Forelimb muscle (tissue), 1 donor: ENCODE results near the gene EOMES. TPM values are rescaled to one million over a fixed set of nuclear protein-coding genes. Genes with fewer than 3 reads are reported as not detected.
"Not testable (repeated sequence)": the region's sequence is repeated elsewhere in the genome, so short reads cannot be mapped to it uniquely, and the experiment has no call there.

Source experiments
- DNase-seq: peaks from one replicate; pipeline ENCODE4 v3.0.0-alpha.2; 2013; ENCODE audit warnings: low read depth
- polyA plus RNA-seq: library from polyadenylated mRNA; unstranded; fragments of 120-200 nt; gene quantifications from one replicate; pipeline ENCODE4 v1.2.1, GENCODE V29; 2013; ENCODE audit not compliant: insufficient read length

The EOMES gene
- 0.24 TPM for polyA plus RNA-seq

GRCh38 chr3:27721717-27722564 lies at the start of gene EOMES:
EOMES (minus strand) TSS chr3:27722323; CDS start chr3:27722294, 29 bp downstream.
- DNase-seq, result no peak

DNA sequence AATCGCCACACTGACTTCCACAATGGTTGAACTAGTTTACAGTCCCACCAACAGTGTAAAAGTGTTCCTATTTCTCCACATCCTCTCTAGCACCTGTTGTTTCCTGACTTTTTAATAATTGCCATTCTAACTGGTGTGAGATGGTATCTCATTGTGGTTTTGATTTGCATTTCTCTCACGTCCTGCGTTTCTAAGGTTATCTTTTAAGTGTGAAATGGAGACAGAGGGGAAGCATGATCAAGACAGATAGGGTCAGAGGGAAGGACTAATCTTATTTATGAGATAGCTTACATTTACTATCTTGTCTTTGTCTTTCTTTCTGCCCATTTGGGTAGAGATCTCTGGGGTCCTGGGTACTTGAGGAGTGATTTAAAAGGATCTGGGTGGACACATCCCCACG lies 48.3 kb upstream of the EOMES start:
- DNase-seq, result not testable (repeated sequence)

- no peak for DNase-seq
These were observed 44.9 kb upstream of the EOMES start for GRCh38 chr3:27767000-27767399.

GRCh38 chr3:27758083-27758482 lies 36.0 kb upstream of the EOMES start:
- DNase-seq, result no peak

DNA sequence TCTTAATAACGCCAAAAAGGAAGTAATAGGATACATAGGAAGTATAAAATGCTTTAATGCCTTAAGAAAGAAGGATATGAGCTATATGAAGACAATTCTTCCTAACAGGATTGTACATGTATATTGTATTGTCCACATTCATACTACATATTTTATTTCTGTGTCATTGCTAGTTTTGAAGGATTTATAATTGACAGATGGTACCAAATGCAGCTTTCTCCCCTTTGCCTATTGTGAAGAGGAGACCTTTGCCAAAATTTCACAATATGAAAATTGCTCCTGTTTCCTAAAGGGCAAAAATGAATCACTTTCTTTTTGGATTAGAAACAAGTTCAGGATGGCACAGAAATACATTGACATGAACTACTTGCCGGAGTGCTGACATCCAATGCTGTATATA lies 34.8 kb upstream of the EOMES start:
- DNase-seq, result no peak

DNA sequence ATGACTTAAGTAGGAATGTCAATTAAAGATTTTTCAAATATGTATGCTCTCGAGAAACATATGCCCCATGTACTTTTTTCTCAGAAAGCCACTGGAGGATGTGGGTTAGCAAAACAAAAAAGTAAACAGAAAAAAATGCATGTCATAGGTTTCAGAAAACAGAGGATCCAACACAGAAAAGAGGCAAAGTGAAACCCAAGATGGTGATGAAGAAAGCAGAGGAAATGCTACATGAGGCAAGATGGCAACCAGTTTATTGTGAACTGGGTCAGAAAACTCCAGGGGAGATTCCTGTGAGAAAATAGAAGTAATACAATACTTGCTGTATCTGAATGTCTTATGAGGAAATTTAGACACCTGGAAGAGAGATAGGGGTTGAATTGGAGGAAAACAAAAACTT lies 30.8 kb upstream of the EOMES start:
- DNase-seq, result no peak

DNA sequence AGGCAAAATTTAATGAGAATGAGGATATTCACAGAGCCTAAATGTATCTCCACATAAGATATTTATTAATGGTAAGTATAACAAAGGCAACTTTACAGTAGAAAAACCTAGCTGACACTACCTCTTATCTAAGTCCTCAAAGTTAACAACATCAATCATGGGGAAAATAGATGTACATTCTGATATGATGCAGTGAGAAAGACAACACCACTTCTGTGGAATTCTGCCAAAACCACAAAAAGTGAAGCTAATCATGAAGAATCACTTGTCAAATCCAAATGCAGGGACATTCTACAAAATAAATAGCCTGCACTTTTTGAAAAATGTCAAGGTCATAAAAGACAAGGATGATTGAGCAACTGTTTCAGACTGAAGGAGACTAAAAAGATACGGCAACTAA lies 27.5 kb upstream of the EOMES start:
- no peak for DNase-seq

DNA sequence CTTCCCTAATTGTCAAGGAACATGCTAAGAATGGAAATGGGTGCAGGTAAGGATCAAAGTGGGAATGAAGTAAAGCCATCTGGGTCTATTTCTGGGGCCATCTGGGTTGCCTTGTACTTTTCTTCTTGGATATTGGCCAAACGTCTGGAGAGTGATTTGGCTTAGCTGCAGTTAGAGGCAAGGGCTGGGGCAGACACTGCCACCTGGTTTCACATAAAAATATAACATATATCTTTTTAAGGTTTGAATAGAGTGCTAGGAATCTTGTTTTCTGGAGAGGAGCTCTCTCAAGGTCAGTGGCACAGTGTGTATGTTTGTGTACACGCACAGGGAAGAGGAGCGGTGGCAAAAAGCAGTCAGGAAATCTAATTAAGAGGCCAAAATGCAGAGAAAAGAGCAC lies 24.7 kb upstream of the EOMES start:
- DNase-seq, result no peak

GRCh38 chr3:27740854-27741253 lies 18.7 kb upstream of the EOMES start:
- no peak for DNase-seq

DNA sequence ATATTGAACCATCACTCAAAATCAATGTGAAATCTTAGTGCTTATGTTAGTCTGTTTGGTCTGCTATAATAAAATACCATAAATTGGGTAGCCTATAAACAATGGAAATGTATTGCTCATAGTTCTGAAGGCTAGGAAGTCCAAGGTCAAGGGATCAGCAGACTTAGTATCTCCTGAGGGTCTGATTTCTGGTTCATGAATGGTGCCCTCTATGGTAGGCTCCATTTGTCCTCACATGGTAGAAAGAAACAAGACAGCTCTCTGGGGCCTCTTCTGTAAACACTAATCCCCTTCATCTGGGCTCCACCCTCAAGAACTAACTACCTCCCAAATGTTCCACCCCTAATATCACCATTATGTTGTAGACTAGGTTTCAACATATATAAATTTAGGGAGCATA lies 15.0 kb upstream of the EOMES start:
- DNase-seq, result no peak

DNA sequence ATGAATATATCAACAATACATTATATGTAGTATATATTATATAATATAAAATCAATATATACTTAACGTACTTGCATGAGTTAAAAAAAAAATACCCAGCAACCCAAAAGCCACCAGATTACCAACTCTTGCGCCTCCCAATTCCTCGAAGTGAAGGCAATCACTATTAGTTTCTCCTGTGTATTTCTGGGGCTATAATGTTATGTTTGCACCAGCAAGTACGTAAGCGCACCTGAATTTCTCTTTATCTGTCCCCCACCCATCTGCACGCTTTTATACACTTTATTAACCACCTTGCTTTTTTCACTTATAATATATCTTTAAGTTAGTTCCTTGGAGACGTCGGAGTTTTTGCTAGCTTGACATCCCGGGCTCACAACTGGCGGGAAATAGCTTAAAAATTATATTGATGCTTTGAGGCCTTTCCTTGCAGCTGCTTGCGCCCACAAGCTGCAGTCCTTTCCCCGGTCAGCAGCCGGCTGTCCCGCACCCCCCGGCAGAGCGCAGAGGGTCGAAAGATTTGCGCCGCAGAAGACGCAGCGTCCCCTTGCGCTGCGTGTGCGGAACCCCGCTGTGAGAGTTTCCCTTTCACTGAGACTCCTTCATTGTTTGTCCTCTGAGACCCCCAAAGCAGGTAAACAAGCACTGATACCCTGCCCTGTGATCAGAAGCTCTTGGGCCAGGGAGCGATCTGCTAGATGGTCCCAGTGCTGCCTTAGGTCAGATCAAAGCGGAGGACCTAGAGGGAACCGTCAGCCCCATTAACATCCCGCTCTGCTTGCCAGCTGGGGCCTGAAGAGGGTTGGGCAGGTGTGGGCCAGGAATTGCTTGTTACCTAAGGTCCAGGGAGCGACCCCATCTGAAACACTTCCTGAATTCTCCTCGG lies 8.9 kb upstream of the EOMES start:
- no peak for DNase-seq

DNA sequence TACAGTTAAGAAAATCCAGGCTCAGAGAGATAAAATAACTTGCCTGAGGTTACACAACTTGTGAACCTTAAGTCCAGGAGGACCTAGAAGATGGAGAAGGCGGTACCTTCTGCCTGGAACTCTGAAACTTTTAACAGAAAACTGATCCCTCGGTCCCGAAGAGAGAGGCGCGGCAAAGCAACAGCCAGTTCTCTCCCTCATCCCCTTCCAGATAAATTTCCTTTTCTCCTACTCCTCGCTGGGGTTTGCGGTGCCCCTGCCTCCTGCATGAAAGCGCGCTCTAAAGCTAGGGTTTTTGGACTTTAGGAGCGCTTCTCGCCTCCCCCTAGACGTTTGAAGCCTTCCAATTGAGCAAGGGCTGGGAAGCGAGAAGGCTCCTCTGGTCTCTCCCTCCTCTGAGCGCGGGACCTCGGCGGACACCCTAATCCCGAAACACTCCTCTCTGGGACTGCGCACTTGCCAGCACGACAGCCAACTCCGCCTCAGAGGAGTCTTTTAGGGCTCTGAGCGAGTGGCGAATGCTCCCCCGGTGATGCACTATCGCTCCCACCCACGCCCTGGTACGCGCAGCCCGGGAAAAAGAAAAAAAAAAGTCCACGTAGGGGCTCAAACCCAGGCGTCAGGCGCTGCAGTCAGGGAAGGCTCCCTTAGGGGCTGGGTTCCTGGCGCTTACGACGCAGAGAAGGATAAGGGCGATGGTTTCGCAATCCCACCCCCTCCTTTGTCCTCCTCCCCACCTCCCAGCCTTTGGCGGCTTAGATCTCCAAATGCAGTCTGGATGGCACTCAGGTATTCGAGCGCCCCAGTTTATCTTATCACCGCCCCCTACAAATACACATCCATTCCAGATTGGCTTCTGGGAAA lies 7.9 kb upstream of the EOMES start:
- DNase-seq, result no peak

DNA sequence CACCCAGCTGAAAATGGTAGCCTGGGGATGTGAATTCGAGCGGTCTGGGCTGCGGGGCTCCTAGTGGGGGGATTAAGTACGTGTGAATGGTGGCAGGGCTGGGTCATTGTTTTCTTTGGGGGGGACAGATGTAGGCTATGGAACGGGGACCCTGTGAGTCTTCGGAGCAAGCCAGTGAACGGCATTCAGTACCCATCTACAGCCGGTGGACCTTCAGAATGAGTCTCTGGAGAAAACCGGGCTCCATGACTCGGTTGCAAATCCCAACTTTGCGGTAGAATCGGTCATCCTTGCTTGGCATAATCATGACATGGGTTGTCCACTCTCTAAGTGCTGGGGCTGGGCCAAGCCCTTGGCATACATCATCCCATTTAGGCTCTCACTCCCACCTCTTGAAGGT lies 7.2 kb upstream of the EOMES start:
- DNase-seq, result no peak

DNA sequence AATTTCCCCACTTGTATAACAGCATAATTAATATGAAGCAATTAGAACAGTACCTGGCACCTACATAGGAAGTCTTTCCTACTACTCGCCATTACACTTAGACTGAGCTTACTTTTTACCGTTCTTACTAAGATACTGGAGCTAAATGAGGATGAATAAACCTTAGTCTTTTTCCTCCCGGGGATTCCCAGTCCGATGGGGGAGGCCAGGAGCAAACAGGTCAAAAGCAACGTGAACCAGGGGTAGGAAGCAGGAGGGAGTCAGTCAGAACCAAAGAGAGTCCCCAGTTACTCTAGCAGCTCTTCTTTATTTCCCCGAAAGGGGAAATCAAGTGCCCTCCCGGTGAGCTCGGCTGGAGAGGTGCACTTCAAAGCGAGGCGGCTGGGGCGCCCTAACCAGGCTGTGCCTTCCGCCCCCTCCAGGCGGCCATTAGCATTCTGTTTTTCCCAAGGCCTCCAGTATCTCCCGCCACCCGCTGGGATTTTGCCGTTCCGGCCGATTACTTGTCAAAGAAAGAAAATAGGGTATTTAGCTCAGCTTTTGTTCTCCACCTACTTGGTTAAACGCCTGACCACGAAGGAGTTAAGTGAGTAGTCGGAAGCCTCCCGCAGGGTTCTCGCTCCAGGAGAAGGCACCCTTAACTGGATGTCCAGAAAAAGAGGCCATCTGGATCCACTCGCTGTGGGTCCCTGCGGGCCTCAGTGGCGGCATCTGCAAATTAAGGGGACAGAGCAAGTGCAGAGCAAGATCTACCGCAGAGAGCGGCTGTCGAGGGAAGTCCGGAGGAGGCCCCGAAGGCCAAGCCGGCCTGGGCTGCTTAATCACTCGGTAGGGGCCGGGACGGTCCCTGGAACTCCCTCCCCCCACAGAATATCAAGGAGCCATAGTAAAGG lies 6.3 kb upstream of the EOMES start:
- DNase-seq, result no peak

DNA sequence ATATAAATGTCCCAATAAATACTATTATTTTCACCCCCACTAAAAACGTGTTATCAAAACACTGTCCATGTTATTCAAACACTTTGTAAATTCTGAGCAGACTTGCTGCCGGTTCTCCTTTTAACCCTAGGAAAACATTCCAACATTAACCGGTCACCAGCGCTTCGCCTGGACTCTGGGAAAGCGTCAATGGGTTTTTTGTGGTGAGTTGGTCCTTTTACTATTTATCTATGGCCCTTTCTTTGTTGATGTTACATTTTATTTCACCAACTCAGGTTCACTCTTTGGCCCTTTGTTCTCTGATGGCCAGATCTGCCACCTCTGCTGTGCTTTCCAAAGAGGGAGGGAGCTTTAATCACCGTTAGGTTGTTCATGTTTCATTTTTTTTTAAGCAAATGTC lies 4.1 kb upstream of the EOMES start:
- DNase-seq, result no peak

GRCh38 chr3:27724459-27725197 lies 2.5 kb upstream of the EOMES start:
- DNase-seq, result no peak

DNA sequence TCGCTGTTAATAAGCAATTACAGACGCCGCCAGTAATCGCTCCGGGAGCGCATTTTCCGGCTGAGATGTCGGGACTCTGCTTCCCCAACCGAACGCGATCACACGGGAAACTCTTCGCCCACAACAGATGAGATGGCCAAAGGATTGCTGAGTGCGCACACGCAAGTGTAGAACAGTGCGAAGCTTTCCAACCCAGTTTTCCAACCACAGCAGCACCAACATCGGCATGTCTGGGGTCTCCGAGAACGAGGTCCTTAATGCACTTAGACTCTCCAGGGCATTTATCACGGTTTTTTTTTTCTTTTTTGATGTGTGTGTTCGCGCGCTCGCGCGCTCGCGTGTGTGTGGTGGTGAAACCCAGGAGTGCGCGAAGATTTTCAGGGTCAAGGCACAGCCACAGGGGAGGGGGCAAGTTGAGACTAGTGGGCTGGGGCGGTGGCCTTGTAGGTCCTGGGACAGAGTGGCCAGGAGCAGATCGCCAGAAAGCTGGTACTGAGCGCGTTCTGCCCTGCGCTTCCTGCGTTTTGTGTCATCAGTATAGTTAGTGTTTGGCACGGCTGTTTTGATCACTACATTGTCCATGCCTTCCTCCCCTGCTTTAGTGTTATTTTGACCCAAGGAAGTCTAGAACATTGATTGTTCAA lies 1.8 kb upstream of the EOMES start:
- DNase-seq, result no peak

DNA sequence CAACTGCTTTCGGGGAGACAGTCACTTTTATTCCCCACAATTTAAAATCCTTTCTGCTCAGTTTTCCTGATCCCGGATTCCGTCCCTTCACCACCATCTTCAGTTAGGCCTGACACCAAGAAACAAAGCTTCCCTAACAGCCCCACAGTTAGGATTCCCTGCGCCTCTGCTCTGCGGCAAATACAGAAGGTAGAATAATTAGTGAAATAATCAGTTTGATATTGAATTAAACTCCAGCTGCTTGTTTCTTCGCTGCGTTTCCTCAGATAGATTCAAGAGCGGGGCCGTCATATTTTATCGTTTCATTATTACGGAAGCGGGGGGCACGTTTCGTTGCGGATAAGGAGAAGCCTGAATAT lies 1.3 kb upstream of the EOMES start:
- DNase-seq, result no peak

- DNase-seq, result no peak
These were observed 900 bp upstream of the EOMES start for GRCh38 chr3:27723001-27723445.
